HG03064 (cell line): ENCODE data around the gene SDK1.
"Not testable (repeated sequence)": the region's sequence is repeated elsewhere in the genome, so short reads cannot be mapped to it uniquely, and the experiment has no call there.

Experiments
- ATAC-seq: cut with Tn5 transposase; IDR thresholded peaks from one replicate; pipeline ENCODE4 v1.9.1; 2021; ENCODE audit warnings: low read depth; ENCODE audit not compliant: unreplicated experiment

SDK1 gene

GRCh38 chr7:4220011-4220410 is 919.0 kb downstream of the SDK1 start:
- ATAC-seq: no peak

- no peak for ATAC-seq
These were observed 920.0 kb downstream of the SDK1 start for GRCh38 chr7:4221043-4221442.

GRCh38 chr7:4222676-4223075 is 921.6 kb downstream of the SDK1 start:
- no peak for ATAC-seq

- ATAC-seq: no peak
These were observed 924.3 kb downstream of the SDK1 start for GRCh38 chr7:4225361-4225771.

- no peak for ATAC-seq
These were observed 925.0 kb downstream of the SDK1 start for GRCh38 chr7:4225881-4226523.

GRCh38 chr7:4226524-4226882 is 925.5 kb downstream of the SDK1 start:
- no peak for ATAC-seq

GRCh38 chr7:4227105-4228010 is 926.3 kb downstream of the SDK1 start:
- no peak for ATAC-seq

GRCh38 chr7:4230352-4230751 is 929.3 kb downstream of the SDK1 start:
- ATAC-seq: no peak

- no peak for ATAC-seq
These were observed 932.1 kb downstream of the SDK1 start for GRCh38 chr7:4233146-4233545.

- ATAC-seq: no peak
These were observed 932.8 kb downstream of the SDK1 start for GRCh38 chr7:4233621-4234497.

GRCh38 chr7:4234498-4234855 is 933.4 kb downstream of the SDK1 start:
- no peak for ATAC-seq

GRCh38 chr7:4234886-4235285 is 933.8 kb downstream of the SDK1 start:
- ATAC-seq: no peak

GRCh38 chr7:4235596-4235995 is 934.5 kb downstream of the SDK1 start:
- ATAC-seq: no peak

- no peak for ATAC-seq
These were observed 935.3 kb downstream of the SDK1 start for GRCh38 chr7:4236389-4236788.

GRCh38 chr7:4236873-4237272 is 935.8 kb downstream of the SDK1 start:
- not testable (repeated sequence) for ATAC-seq

GRCh38 chr7:4237296-4238235 is 936.5 kb downstream of the SDK1 start:
- no peak for ATAC-seq

GRCh38 chr7:4238861-4239260 is 937.8 kb downstream of the SDK1 start:
- no peak for ATAC-seq

GRCh38 chr7:4240042-4240441 is 939.0 kb downstream of the SDK1 start:
- ATAC-seq: no peak

- ATAC-seq: no peak
These were observed 939.7 kb downstream of the SDK1 start for GRCh38 chr7:4240520-4241303.
